EH (cell line): ENCODE results near the gene TTF1.

Source experiments
- DNase-seq: peaks from one replicate; pipeline ENCODE4 v3.0.0-alpha.2; 2015; ENCODE audit warnings: low read depth

TTF1 gene

GRCh38 chr9:132406554-132407122, at the start of gene TTF1:
Gene TTF1, minus strand, starts transcription at chr9:132406840. Its CDS starts 4,019 bp downstream, at chr9:132402821.
- DNase-seq, result peak; percentile 92

- no peak for DNase-seq
Measured at GRCh38 chr9:132456241-132456640, 49.6 kb upstream of the TTF1 start.

- DNase-seq, result no peak
Measured at GRCh38 chr9:132451276-132451675, 44.6 kb upstream of the TTF1 start.

GRCh38 chr9:132447902-132448301, 41.3 kb upstream of the TTF1 start:
- no peak for DNase-seq

DNA sequence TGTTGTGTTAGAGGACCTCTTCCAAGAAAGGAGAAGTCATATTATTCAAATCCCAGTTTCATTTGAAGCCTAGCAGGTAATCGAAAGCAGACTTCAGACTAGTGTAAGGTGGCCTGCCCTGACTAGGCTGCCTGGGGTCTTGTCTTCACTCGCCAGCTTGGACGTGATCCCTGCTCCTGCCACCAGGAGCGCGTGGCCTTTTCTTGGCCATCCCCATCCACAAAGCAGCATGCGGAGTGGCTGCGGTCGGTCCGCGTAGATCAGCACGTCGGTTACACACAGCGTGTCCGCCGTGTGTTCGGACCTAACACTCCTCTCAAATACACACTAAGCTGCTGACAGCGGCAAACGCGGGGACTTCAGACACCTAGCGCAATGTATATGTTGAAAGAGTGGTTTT, 40.7 kb upstream of the TTF1 start:
- DNase-seq, result no peak

DNA sequence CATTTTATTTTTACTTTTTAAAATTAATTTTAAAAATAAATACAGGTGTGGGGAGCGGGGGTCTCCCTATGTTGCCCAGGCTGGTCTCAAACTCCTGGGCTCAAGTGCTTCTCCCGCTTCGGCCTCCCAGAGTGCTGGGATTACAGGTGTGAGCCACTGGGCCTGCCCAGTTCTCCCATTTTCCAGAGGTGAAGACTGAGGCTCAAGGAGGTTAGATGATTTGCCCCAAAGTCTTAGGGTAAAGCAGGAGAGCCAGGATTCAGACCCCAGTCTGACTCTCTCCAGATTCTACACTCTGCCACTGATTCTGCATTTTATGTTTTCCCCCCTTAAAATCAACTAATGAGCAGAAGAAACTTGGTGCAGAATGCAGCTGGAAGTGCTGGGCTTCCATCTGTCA, 40.2 kb upstream of the TTF1 start:
- DNase-seq, result no peak

DNA sequence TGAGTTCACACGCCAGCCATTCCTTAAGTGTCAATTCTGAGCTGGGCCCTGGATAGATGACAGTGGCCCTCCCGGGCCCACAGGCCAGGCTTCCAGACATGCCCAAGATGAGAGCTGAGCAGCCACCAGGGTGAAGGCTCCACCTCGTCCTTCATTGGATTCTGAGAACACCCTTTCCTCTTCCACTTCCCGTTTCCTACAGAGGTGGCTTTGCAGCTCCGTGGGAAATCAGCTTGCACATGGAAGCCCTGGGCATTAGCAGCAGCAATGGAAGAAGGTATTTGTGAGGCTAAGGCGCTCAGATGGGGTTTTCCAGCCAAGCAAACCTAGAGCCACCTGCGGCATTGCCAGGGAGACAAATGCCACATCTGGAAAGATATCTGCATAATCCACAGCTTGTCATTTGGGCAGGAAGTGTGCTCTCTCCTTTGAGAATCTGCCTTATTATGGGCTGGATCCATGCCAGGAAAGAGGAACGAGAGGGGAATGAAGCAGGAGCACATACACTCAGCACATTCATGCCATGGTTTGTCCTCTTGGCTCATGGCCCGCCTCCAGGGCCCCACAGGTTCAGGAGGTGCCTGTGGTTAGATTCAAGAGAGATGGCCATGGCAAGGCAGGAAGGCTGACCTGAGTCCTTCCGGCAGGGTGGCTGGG, 37.4 kb upstream of the TTF1 start:
- no peak for DNase-seq

DNA sequence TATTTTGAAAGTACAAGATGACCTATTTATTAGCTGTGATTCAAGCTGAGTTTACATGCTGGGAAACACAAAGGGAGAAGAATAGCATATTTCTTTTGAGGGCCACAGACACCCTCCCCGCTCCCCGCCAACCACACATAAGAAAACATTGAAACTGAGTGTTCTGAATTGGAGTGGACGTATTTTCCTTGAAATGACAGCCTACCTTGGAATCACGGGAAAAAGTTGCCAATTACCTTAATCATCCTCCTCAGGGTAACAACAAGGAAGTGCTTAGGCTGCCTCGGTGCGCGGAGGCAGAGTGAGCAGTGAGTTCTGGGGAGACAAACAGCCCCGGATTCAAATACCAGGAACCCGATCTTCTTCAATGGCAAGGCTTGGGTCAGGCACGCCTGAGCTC, 34.8 kb upstream of the TTF1 start:
- DNase-seq, result no peak

DNA sequence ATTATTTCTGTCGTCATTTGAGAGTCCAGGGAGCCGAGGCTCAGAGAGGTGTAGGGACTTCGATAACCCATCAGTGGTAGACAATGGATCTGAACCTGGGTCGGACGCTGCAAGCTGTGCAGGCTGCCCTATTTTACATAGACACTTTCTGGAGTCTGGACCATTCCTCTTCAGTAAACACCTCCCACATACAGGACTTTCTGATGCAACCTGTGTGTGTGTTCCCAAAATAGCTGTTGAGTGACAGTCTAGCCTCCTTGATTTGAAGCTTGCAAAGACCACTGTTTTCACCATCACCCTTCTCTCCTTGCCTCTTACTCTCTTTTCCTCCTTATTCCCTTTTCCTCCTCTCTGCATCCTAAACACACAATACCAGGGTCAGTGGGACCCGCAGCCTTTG, 34.1 kb upstream of the TTF1 start:
- no peak for DNase-seq

- DNase-seq, result no peak
Measured at GRCh38 chr9:132439153-132439552, 32.5 kb upstream of the TTF1 start.

- no peak for DNase-seq
Measured at GRCh38 chr9:132434881-132435280, 28.2 kb upstream of the TTF1 start.

DNA sequence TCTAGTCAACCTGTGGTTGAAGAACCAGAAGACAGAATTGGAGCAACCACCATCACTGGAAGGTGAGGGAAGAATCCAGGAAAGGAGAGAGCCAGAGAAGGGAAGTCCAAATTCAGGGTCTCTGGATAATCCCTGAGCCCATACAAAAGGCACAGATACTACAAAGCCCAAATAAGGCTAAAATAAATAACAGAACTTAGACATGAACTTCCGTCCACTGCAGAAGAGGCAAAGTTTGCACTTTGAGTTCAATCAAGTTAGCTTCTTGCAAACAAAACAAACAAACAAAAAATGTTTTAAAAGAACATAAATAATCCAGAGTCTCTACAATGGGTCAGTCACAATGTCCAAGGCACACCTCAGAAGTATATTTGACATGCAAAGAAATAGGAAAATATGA, 24.4 kb upstream of the TTF1 start:
- DNase-seq, result no peak

DNA sequence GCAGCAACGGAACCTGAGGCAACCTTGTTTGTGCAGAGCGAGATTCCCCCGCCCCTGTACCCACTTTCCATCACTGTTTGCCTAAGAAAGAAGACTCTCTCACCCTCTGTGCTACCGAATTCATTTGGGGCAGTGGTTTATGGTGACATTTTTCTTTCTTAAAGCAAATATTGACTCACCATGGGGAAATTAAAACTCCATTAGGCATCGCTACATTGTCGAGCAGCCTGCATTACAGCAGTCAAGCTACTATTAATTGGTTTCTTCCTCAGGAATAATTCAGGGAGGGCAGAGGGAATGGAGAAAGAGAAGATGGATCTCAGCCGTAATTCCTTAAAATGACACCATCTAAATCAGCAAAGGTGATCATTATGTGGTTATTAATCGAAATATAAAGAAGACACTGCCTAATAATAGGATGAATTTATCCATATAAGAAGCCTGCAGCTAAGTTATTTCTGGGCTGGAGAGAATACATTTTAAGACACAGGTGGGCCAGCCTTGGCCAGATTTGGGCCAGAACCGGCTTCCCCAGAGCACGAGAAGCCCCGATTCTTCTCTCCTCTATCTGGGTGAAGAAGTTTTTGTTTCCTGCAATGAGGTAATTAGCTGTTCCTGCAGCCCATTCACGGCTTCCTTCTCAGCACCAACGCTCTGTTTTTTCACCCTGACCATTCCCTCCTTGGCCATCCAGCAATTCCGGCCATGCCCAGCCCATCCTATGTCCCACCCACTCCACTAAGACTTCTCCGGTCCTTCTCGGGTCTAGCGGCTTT, 20.2 kb upstream of the TTF1 start:
- no peak for DNase-seq

- DNase-seq, result no peak
Measured at GRCh38 chr9:132425675-132426062, 19.0 kb upstream of the TTF1 start.

DNA sequence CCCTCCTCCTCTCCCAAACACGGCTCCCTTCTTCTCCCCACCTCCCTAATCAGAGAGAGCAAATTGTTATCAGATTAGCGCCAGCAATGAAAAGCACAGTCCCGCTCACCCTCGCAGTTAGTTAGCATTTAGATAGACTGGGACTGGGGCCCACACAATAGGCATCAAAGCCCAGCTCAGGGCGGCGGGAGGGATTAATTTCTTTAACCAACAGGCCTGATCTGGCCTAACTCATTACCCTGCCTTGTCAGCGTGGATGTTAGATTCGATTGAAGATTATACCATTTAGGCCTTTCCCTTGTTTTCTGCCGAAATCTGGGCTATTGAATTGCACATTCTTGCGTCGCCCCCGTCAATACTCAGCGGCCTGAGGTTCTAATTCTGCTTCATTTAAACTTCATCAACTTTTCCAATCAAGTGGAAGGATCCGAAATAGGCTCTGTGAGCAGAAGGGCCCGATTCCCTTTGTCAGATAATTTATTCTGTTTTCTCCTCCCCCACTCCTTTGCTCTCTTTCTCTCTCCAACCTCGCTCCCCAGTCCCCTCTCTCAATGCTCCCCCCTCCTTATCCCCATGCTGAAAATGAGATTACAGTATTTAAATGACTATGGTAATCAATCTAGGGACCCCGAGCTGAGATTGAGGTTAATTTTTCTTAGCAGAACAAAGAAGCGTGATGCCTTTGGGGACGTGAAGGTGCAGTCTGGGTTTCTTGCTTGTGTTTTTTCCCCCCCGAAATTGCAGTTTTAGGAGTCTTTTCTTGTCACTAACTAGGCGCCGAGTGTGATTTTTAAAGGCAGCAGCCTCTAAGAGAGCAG, 18.4 kb upstream of the TTF1 start:
- no peak for DNase-seq

DNA sequence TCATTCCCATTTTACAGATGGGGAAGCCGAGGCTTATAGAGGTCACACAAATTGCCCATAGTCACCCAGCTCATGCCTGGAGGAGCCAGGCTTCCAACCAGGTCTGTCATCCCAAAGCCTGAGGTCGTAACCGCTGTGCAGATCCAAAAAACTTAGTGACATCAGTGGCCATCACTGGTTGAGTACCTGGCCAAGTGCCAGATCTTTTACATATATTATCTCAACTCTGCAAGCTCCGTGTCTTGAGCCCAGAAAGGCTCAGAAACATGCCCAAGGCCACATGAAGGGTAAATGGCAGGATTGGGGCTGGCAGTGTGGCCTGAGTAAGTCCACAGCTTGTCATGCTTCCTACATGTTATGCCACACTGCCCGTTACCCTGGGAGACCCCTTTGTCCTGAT, 16.9 kb upstream of the TTF1 start:
- no peak for DNase-seq

- no peak for DNase-seq
Measured at GRCh38 chr9:132422574-132422973, 15.9 kb upstream of the TTF1 start.

GRCh38 chr9:132418726-132419363, 12.2 kb upstream of the TTF1 start:
- DNase-seq, result no peak

DNA sequence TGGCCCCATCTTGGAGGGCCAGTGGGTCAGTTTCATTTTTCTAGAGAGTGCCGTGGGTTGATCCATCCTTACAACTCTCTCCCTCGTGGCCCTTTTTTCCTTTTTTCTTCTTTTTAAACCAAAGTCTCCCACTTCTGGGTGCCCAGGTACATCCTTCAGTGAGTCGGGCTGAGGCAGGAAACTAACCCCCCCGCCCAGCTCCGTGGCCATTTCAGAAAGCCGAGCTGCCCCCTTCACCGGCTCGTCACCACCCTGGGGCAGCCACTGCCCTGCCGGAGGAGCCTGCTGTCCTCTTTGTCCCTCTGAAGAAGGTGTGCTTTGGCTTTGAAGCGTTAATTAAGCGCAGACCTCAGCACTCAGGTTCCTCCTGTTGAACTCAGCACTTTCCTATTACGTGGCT, 8.5 kb upstream of the TTF1 start:
- DNase-seq, result no peak

DNA sequence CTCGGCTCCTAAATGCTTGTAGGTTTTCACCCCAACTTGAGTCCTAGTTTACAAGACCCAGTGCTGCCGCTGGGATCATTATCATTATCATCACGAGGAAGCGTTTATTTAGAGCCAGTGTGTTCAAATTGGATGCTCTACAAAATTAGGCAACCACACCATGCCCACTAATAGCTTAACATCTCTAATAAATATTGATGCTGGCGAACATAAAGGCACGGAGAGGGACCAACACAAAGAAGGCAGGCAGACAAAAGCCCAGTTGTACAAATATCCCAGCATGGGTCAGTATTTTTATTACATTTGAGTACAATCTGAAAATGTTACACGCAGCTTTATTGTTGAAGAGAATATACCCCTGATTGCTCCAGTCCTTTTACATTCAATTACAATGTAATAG, 8.1 kb upstream of the TTF1 start:
- no peak for DNase-seq

- DNase-seq, result no peak
Measured at GRCh38 chr9:132413926-132414325, 7.3 kb upstream of the TTF1 start.

DNA sequence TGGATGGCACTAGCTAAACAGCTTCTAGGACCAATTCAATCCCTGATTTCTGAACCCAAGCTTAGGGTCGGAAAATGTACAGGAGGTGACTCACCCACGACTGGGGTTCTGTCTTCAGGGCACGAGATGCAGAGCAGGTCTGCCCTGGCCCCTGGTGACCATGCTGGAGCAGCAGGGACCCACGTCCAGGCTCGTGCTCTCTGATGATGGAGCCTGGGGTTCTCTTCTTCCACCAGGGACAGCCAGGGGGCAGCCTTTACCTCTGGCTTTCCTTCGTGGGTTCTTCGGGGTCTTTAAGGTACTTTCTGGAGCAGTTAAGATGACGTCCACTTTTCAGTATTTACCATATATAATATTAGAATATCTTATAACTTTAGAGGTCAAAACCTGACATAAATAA, 5.4 kb upstream of the TTF1 start:
- DNase-seq, result peak; percentile 19
